Keratinocyte (primary cell): Measurements from ENCODE around the gene AIDA. TPM values are rescaled to one million over a fixed set of nuclear protein-coding genes. Genes with fewer than 3 reads are reported as not detected.

Experiments
- DNase-seq: peaks from one replicate; pipeline ENCODE4 v3.0.0-alpha.2; 2011; ENCODE audit warnings: low read depth, missing footprints, low spot score
- FAIRE-seq: peaks from 2 replicates; lab custom pipeline; 2011; peaks lifted over from hg19 to GRCh38; lab: Jason Lieb, UNC
- H2AFZ ChIP-seq: 2 replicates; pipeline ENCODE4 v1.6.0; 2012; ENCODE audit warnings: low read length, control low read depth, inconsistent platforms; ENCODE audit not compliant: control insufficient read depth
- H3K27ac ChIP-seq: 2 replicates; pipeline ENCODE4 v1.5.1; 2011; ENCODE audit warnings: low read length; ENCODE audit not compliant: control insufficient read depth, insufficient read depth
- H3K27me3 ChIP-seq: 3 replicates; pipeline ENCODE4 v1.6.0; 2011; ENCODE audit warnings: low read length; ENCODE audit not compliant: control insufficient read depth, insufficient read depth; ENCODE audit errors: extremely low read depth
- H3K36me3 ChIP-seq, 2 experiments: 2 replicates in 1 of 2; 3 replicates in 1 of 2; pipeline ENCODE4 v1.5.1; 2011; ENCODE audit warnings: low read length in 2 of 2, mild to moderate bottlenecking in 1 of 2; ENCODE audit not compliant: control insufficient read depth in 2 of 2, insufficient read depth in 2 of 2; ENCODE audit errors: extremely low read depth in 1 of 2
- H3K4me1 ChIP-seq: 3 replicates; pipeline ENCODE4 v1.5.1; 2011; ENCODE audit warnings: low read length; ENCODE audit not compliant: control insufficient read depth, insufficient read depth; ENCODE audit errors: extremely low read depth
- H3K4me2 ChIP-seq: 3 replicates; pipeline ENCODE4 v1.6.0; 2011; ENCODE audit warnings: low read depth, low read length; ENCODE audit not compliant: control insufficient read depth, insufficient read depth; ENCODE audit errors: extremely low read depth
- H3K4me3 ChIP-seq, 3 experiments: fragments of 200-600 bp in 1 of 3; sonication (generic) in 1 of 3; 2 replicates in 2 of 3; 3 replicates in 1 of 3; pipeline ENCODE4 v1.5.1; 2011 to 2016; ENCODE audit warnings: low read length in 3 of 3, mild to moderate bottlenecking in 3 of 3, control low read depth in 2 of 3, inconsistent platforms in 1 of 3, low read depth in 1 of 3, mixed read lengths in 1 of 3, mixed run types in 1 of 3, moderate library complexity in 1 of 3; ENCODE audit not compliant: control insufficient read depth in 2 of 3, insufficient read depth in 2 of 3; ENCODE audit errors: extremely low read depth in 1 of 3
- H3K79me2 ChIP-seq: 2 replicates; pipeline ENCODE4 v1.6.0; 2012; ENCODE audit warnings: low read length; ENCODE audit not compliant: control insufficient read depth, insufficient read depth
- H3K9ac ChIP-seq: 3 replicates; pipeline ENCODE4 v1.6.0; 2011; ENCODE audit warnings: low read length; ENCODE audit not compliant: control insufficient read depth, insufficient read depth; ENCODE audit errors: extremely low read depth
- H3K9me1 ChIP-seq: 3 replicates; pipeline ENCODE4 v1.6.0; 2011; ENCODE audit warnings: low read length; ENCODE audit not compliant: control insufficient read depth, insufficient read depth; ENCODE audit errors: extremely low read depth
- H3K9me3 ChIP-seq: 2 replicates; pipeline ENCODE4 v1.5.1; 2012; ENCODE audit warnings: low read depth, low read length; ENCODE audit not compliant: control insufficient read depth
- H4K20me1 ChIP-seq: 3 replicates; pipeline ENCODE4 v1.6.0; 2011; ENCODE audit warnings: low read length; ENCODE audit not compliant: control insufficient read depth, insufficient read depth; ENCODE audit errors: extremely low read depth
- CTCF ChIP-seq, 3 experiments: IDR thresholded peaks in 1 of 3; conservative IDR thresholded peaks in 1 of 3; optimal IDR thresholded peaks in 1 of 3; 2 replicates in 2 of 3; 3 replicates in 1 of 3; pipeline versions ENCODE3 to v1.5.1; 2011; ENCODE audit warnings: low read length in 3 of 3, mild to moderate bottlenecking in 3 of 3, moderate library complexity in 2 of 3, control low read depth in 1 of 3, inconsistent platforms in 1 of 3; ENCODE audit not compliant: insufficient read depth in 2 of 3; ENCODE audit errors: extremely low read depth in 1 of 3
- EZH2 ChIP-seq: IDR thresholded peaks from one replicate; pipeline ENCODE4 v1.6.1; 2012; ENCODE audit warnings: inconsistent platforms, mild to moderate bottlenecking, low read length, moderate library complexity
- dilution Hi-C: fragments of 300-500 bp; cut with MboI; formaldehyde crosslinking; loops from one replicate; pipeline ENCODE4 v1.7.0; 2020; ENCODE audit warnings: low sequenced_read_pairs; ENCODE audit not compliant: extremely low pct_ligation_motif_present
- polyA plus RNA-seq, 5 experiments: library from polyadenylated mRNA; depleted of rRNA in 3 of 5; stranded (reverse) in 3 of 5; stranded (forward) in 1 of 5; unstranded in 1 of 5; fragments of >200 nt; gene quantifications; 1 replicate in 1 of 5; 2 replicates in 3 of 5; 3 replicates in 1 of 5; pipeline versions ENCODE4 v1.2.1 to v1.2.3, GENCODE V29; 2011 to 2012; ENCODE audit warnings: missing spikeins in 2 of 5, low read depth in 1 of 5, low replicate concordance in 1 of 5

AIDA gene
- polyA plus RNA-seq, 1 donor (not counting 4 experiments of a cell fraction or from before 2014, with no cell fraction given): 86.8 TPM

GRCh38 chr1:222730866-222731265, 18.6 kb upstream of the AIDA start:
- Histone ChIP-seq H3K9me3 (no peaks in the 10 kb centered on the region), H3K4me2 (no peak overlapping the region), H3K79me2 (no peaks in the 10 kb centered on the region), H3K9ac (no peak overlapping the region), H3K27ac (no peak overlapping the region), H3K9me1 (no peaks in the 10 kb centered on the region), H4K20me1 (no peaks in the 10 kb centered on the region), H3K36me3 (peaks cover 9 to 18% of the 10 kb centered on the region in 2 experiments), H3K4me3 (no peak overlapping the region), H3K27me3 (no peaks in the 10 kb centered on the region), H2AFZ (no peak overlapping the region), H3K4me1 (no peaks in the 10 kb centered on the region)
- DNase-seq (no peak), FAIRE-seq (no peak)
- dilution Hi-C loops: no loop called here
- TF ChIP-seq CTCF (optimal IDR thresholded peaks at IDR 0.05 in 1 of 3, IDR thresholded peaks at IDR 0.05 in 1 of 3, conservative IDR thresholded peaks at IDR 0.05 in 1 of 3; ENCODE audit: extremely low read depth in 1 of 3, insufficient read depth in 2 of 3, low read length in 3 of 3): no peak
- TF ChIP-seq EZH2: no peak

GRCh38 chr1:222728746-222729145, 16.5 kb upstream of the AIDA start:
- Histone ChIP-seq H3K4me1 (no peaks in the 10 kb centered on the region), H3K4me3 (no peak overlapping the region), H2AFZ (no peak overlapping the region), H4K20me1 (no peaks in the 10 kb centered on the region), H3K36me3 (peaks cover 11 to 18% of the 10 kb centered on the region in 2 experiments), H3K4me2 (no peak overlapping the region), H3K79me2 (no peaks in the 10 kb centered on the region), H3K9me3 (no peaks in the 10 kb centered on the region), H3K9me1 (no peaks in the 10 kb centered on the region), H3K27me3 (no peaks in the 10 kb centered on the region), H3K9ac (no peak overlapping the region), H3K27ac (no peak overlapping the region)
- no peak for TF ChIP-seq CTCF (optimal IDR thresholded peaks at IDR 0.05 in 1 of 3, IDR thresholded peaks at IDR 0.05 in 1 of 3, conservative IDR thresholded peaks at IDR 0.05 in 1 of 3; ENCODE audit: extremely low read depth in 1 of 3, insufficient read depth in 2 of 3, low read length in 3 of 3)
- no peak for TF ChIP-seq EZH2
- DNase-seq (no peak), FAIRE-seq (no peak)
- dilution Hi-C loops: no loop called here
